Measurements from ENCODE around the gene REELD1.
A peak's percentile ranks its signal among the peaks of the same experiment; 100 is the strongest.

Gene REELD1

DNA sequence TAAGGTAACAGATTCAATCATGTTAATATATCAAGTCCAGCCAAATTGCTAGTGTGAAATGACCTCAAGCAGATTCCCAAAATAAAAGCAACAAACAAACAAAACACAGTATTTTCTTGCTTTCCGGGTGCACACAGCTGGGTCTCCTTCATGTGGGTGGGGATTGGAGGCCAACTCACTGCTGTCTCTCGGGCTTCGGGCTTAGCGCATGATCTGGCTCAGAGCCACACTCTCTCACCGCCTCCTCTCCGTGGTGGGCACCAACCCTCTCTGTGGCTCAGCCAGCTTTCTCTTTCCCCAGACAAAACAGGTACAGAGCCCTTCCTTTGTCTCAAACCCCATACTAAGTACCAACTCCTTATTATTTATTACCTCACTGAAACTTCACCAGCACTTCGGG, 2.9 kb upstream of the REELD1 start:
- TF ChIP-seq ZFP30 (CRISPR knock-in tag; IDR thresholded peaks at IDR 0.05) (no peak), ZNF8 (CRISPR knock-in tag; IDR thresholded peaks at IDR 0.05) (no peak)
- no peak for ATAC-seq

- ATAC-seq, result no peak; the same call in 2 of the 3 replicates
- TF ChIP-seq CSDC2 (CRISPR knock-in tag; IDR thresholded peaks at IDR 0.05), result no peak
- no peak for TF ChIP-seq ARNTL (CRISPR knock-in tag; IDR thresholded peaks at IDR 0.05; ENCODE audit: borderline replicate concordance, low read depth)
- TF ChIP-seq, protein P1, sequence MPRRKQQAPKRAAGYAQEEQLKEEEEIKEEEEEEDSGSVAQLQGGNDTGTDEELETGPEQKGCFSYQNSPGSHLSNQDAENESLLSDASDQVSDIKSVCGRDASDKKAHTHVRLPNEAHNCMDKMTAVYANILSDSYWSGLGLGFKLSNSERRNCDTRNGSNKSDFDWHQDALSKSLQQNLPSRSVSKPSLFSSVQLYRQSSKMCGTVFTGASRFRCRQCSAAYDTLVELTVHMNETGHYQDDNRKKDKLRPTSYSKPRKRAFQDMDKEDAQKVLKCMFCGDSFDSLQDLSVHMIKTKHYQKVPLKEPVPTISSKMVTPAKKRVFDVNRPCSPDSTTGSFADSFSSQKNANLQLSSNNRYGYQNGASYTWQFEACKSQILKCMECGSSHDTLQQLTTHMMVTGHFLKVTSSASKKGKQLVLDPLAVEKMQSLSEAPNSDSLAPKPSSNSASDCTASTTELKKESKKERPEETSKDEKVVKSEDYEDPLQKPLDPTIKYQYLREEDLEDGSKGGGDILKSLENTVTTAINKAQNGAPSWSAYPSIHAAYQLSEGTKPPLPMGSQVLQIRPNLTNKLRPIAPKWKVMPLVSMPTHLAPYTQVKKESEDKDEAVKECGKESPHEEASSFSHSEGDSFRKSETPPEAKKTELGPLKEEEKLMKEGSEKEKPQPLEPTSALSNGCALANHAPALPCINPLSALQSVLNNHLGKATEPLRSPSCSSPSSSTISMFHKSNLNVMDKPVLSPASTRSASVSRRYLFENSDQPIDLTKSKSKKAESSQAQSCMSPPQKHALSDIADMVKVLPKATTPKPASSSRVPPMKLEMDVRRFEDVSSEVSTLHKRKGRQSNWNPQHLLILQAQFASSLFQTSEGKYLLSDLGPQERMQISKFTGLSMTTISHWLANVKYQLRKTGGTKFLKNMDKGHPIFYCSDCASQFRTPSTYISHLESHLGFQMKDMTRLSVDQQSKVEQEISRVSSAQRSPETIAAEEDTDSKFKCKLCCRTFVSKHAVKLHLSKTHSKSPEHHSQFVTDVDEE (CRISPR knock-in tag; IDR thresholded peaks at IDR 0.05), result no peak
- TF ChIP-seq BACH2 (CRISPR knock-in tag; IDR thresholded peaks at IDR 0.05; ENCODE audit: borderline replicate concordance), result no peak
- no peak for TF ChIP-seq TCF4 (CRISPR knock-in tag; IDR thresholded peaks at IDR 0.05; ENCODE audit: borderline replicate concordance)
- no peak for TF ChIP-seq ZNF8 (CRISPR knock-in tag; IDR thresholded peaks at IDR 0.05)
- no peak for TF ChIP-seq ZC3H10 (CRISPR knock-in tag; IDR thresholded peaks at IDR 0.05)
- TF ChIP-seq SNAI2 (CRISPR knock-in tag; IDR thresholded peaks at IDR 0.05), result no peak
- TF ChIP-seq ZFP3 (CRISPR knock-in tag; IDR thresholded peaks at IDR 0.05), result no peak
- TF ChIP-seq RARB (CRISPR knock-in tag; IDR thresholded peaks at IDR 0.05), result no peak
- TF ChIP-seq ZNF565 (CRISPR knock-in tag; conservative IDR thresholded peaks at IDR 0.05; ENCODE audit: low read depth), result no peak
- TF ChIP-seq, protein P2, sequence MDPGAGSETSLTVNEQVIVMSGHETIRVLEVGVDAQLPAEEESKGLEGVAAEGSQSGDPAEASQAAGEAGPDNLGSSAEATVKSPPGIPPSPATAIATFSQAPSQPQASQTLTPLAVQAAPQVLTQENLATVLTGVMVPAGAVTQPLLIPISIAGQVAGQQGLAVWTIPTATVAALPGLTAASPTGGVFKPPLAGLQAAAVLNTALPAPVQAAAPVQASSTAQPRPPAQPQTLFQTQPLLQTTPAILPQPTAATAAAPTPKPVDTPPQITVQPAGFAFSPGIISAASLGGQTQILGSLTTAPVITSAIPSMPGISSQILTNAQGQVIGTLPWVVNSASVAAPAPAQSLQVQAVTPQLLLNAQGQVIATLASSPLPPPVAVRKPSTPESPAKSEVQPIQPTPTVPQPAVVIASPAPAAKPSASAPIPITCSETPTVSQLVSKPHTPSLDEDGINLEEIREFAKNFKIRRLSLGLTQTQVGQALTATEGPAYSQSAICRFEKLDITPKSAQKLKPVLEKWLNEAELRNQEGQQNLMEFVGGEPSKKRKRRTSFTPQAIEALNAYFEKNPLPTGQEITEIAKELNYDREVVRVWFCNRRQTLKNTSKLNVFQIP (CRISPR knock-in tag; IDR thresholded peaks at IDR 0.05; ENCODE audit: borderline replicate concordance, low read depth), result no peak
- TF ChIP-seq ZNF70 (CRISPR knock-in tag; IDR thresholded peaks at IDR 0.05), result no peak
- TF ChIP-seq ESRRG (CRISPR knock-in tag; IDR thresholded peaks at IDR 0.05), result no peak
- TF ChIP-seq PATZ1 (CRISPR knock-in tag; IDR thresholded peaks at IDR 0.05; ENCODE audit: borderline replicate concordance), result no peak
- no peak for TF ChIP-seq TOX (CRISPR knock-in tag; IDR thresholded peaks at IDR 0.05; ENCODE audit: borderline replicate concordance)
- TF ChIP-seq, protein P3, sequence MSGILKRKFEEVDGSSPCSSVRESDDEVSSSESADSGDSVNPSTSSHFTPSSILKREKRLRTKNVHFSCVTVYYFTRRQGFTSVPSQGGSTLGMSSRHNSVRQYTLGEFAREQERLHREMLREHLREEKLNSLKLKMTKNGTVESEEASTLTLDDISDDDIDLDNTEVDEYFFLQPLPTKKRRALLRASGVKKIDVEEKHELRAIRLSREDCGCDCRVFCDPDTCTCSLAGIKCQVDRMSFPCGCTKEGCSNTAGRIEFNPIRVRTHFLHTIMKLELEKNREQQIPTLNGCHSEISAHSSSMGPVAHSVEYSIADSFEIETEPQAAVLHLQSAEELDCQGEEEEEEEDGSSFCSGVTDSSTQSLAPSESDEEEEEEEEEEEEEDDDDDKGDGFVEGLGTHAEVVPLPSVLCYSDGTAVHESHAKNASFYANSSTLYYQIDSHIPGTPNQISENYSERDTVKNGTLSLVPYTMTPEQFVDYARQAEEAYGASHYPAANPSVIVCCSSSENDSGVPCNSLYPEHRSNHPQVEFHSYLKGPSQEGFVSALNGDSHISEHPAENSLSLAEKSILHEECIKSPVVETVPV (CRISPR knock-in tag; IDR thresholded peaks at IDR 0.05), result no peak
- TF ChIP-seq PPARA (CRISPR knock-in tag; IDR thresholded peaks at IDR 0.05; ENCODE audit: borderline replicate concordance), result no peak
Observed at GRCh38 chr4:146212781-146213180, 1.6 kb upstream of the REELD1 start.

DNA sequence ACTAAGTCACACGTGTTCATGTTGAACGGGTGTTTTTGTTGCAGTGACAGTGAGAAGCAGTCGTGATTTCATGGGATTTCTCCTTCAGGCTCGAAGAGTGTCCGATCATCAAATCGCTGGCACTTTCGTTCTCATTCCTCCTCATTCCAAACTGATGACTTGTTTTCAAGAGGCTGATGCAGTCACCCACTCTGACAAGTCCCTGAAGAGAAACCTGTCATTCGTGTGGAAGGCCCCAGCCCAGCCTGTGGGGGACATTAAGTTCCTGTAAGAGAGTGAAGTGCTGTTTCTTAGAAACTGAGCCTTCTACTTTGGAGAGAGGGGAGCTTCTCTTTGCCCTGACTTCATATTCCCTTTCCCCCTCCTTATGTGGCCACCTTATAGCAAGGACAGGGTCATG, 8.0 kb downstream of the REELD1 start:
- TF ChIP-seq ISL1 (CRISPR knock-in tag; IDR thresholded peaks at IDR 0.05), result no peak
- no peak for TF ChIP-seq GLIS3 (CRISPR knock-in tag; IDR thresholded peaks at IDR 0.05)
- TF ChIP-seq RARB (CRISPR knock-in tag; IDR thresholded peaks at IDR 0.05), result no peak
- TF ChIP-seq ARNTL (CRISPR knock-in tag; IDR thresholded peaks at IDR 0.05; ENCODE audit: borderline replicate concordance, low read depth), result no peak
- TF ChIP-seq PATZ1 (CRISPR knock-in tag; IDR thresholded peaks at IDR 0.05; ENCODE audit: borderline replicate concordance), result no peak
- TF ChIP-seq, protein P1 (CRISPR knock-in tag; IDR thresholded peaks at IDR 0.05), result no peak
- TF ChIP-seq ZFP3 (CRISPR knock-in tag; IDR thresholded peaks at IDR 0.05), result no peak
- TF ChIP-seq TOX (CRISPR knock-in tag; IDR thresholded peaks at IDR 0.05; ENCODE audit: borderline replicate concordance), result no peak
- TF ChIP-seq ESRRG (CRISPR knock-in tag; IDR thresholded peaks at IDR 0.05), result no peak
- no peak for TF ChIP-seq ZNF565 (CRISPR knock-in tag; conservative IDR thresholded peaks at IDR 0.05; ENCODE audit: low read depth)

More for the DNA sequence above, 8.0 kb downstream of the REELD1 start:
- peak; percentile 66 for ATAC-seq
